ENCODE results near the gene DNAI1.
"Not testable (repeated sequence)": the region's sequence is repeated elsewhere in the genome, so short reads cannot be mapped to it uniquely, and the experiment has no call there.

DNAI1 gene

GRCh38 chr9:34450644-34451043 is 8.0 kb upstream of the DNAI1 start:
- no peak for DNase-seq (ENCODE audit: low read depth in 2 of 2)

- no peak for DNase-seq (ENCODE audit: low read depth in 2 of 2)
Observed at GRCh38 chr9:34451135-34451534, 7.5 kb upstream of the DNAI1 start.

GRCh38 chr9:34451545-34451944 is 7.1 kb upstream of the DNAI1 start:
- DNase-seq (ENCODE audit: low read depth in 2 of 2): no peak

- DNase-seq (ENCODE audit: low read depth in 2 of 2): no peak
Observed at GRCh38 chr9:34452568-34452967, 6.0 kb upstream of the DNAI1 start.

- no peak for DNase-seq (ENCODE audit: low read depth in 2 of 2)
Observed at GRCh38 chr9:34454571-34455065, 4.0 kb upstream of the DNAI1 start.

- DNase-seq (ENCODE audit: low read depth in 2 of 2): no peak
Observed at GRCh38 chr9:34456151-34456550, 2.5 kb upstream of the DNAI1 start.

GRCh38 chr9:34456746-34457145 is 1.9 kb upstream of the DNAI1 start:
- no peak for DNase-seq (ENCODE audit: low read depth in 2 of 2)

- no peak for DNase-seq (ENCODE audit: low read depth in 2 of 2)
Observed at GRCh38 chr9:34457266-34458012, 1.2 kb upstream of the DNAI1 start.

GRCh38 chr9:34458959-34459340 is 345 bp downstream of the DNAI1 start:
- no peak for DNase-seq (ENCODE audit: low read depth in 2 of 2)

GRCh38 chr9:34459356-34459755 is 751 bp downstream of the DNAI1 start:
- no peak for DNase-seq (ENCODE audit: low read depth in 2 of 2)

- no peak for DNase-seq (ENCODE audit: low read depth in 2 of 2)
Observed at GRCh38 chr9:34459941-34460340, 1.3 kb downstream of the DNAI1 start.

GRCh38 chr9:34463098-34463900 is 4.7 kb downstream of the DNAI1 start:
- no peak for DNase-seq (ENCODE audit: low read depth in 2 of 2)

GRCh38 chr9:34463901-34464232 is 5.3 kb downstream of the DNAI1 start:
- no peak for DNase-seq (ENCODE audit: low read depth in 2 of 2)

- DNase-seq (ENCODE audit: low read depth in 2 of 2): no peak
Observed at GRCh38 chr9:34464571-34464970, 6.0 kb downstream of the DNAI1 start.

- DNase-seq (ENCODE audit: low read depth in 2 of 2): no peak
Observed at GRCh38 chr9:34465468-34465867, 6.9 kb downstream of the DNAI1 start.

GRCh38 chr9:34475097-34475496 is 16.5 kb downstream of the DNAI1 start:
- no peak for DNase-seq (ENCODE audit: low read depth in 2 of 2)

GRCh38 chr9:34477541-34477940 is 18.9 kb downstream of the DNAI1 start:
- no peak for DNase-seq (ENCODE audit: low read depth in 2 of 2)

GRCh38 chr9:34479431-34479866 is 20.8 kb downstream of the DNAI1 start:
- DNase-seq (ENCODE audit: low read depth in 2 of 2): no peak

GRCh38 chr9:34481620-34482019 is 23.0 kb downstream of the DNAI1 start:
- not testable (repeated sequence) for DNase-seq (ENCODE audit: low read depth in 2 of 2)

- DNase-seq (ENCODE audit: low read depth in 2 of 2): not testable (repeated sequence)
Observed at GRCh38 chr9:34482746-34483145, 24.1 kb downstream of the DNAI1 start.

- DNase-seq (ENCODE audit: low read depth in 2 of 2): no peak
Observed at GRCh38 chr9:34484678-34485077, 26.1 kb downstream of the DNAI1 start.

GRCh38 chr9:34485822-34486221 is 27.2 kb downstream of the DNAI1 start:
- no peak for DNase-seq (ENCODE audit: low read depth in 2 of 2)

GRCh38 chr9:34486572-34486971 is 28.0 kb downstream of the DNAI1 start:
- DNase-seq (ENCODE audit: low read depth in 2 of 2): no peak
